ENCODE data around the gene KDM1B.

- no peak for TF ChIP-seq POLR2A (IDR thresholded peaks at IDR 0.05; ENCODE audit: low read depth, low read length)
- TF ChIP-seq FOS (IDR thresholded peaks at IDR 0.05; ENCODE audit: borderline replicate concordance, insufficient read depth, low read length) = no peak
- no peak for TF ChIP-seq POLR2AphosphoS5 (IDR thresholded peaks at IDR 0.05; ENCODE audit: insufficient read depth, low read depth, low read length)
- TF ChIP-seq, protein P1, sequence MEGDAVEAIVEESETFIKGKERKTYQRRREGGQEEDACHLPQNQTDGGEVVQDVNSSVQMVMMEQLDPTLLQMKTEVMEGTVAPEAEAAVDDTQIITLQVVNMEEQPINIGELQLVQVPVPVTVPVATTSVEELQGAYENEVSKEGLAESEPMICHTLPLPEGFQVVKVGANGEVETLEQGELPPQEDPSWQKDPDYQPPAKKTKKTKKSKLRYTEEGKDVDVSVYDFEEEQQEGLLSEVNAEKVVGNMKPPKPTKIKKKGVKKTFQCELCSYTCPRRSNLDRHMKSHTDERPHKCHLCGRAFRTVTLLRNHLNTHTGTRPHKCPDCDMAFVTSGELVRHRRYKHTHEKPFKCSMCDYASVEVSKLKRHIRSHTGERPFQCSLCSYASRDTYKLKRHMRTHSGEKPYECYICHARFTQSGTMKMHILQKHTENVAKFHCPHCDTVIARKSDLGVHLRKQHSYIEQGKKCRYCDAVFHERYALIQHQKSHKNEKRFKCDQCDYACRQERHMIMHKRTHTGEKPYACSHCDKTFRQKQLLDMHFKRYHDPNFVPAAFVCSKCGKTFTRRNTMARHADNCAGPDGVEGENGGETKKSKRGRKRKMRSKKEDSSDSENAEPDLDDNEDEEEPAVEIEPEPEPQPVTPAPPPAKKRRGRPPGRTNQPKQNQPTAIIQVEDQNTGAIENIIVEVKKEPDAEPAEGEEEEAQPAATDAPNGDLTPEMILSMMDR (IDR thresholded peaks at IDR 0.05; ENCODE audit: extremely low read depth in 1 of 2, insufficient read depth in 1 of 2, low read depth in 1 of 2, low read length in 2 of 2) = no peak
- no peak for TF ChIP-seq EZH2 (IDR thresholded peaks at IDR 0.05; ENCODE audit: borderline replicate concordance, low read depth, low read length, severe bottlenecking)
- TF ChIP-seq JUN (IDR thresholded peaks at IDR 0.05; ENCODE audit: borderline replicate concordance, insufficient read depth, insufficient read length, low read depth) = no peak
These were observed 110.7 kb downstream of the KDM1B start for GRCh38 chr6:18265787-18266522.
